Left ventricle myocardium inferior (tissue), 1 donor: ENCODE measurements around the gene RHBDF2. TPM values are rescaled to one million over a fixed set of nuclear protein-coding genes. Genes with fewer than 3 reads are reported as not detected.
"Not testable (repeated sequence)": the region's sequence is repeated elsewhere in the genome, so short reads cannot be mapped to it uniquely, and the experiment has no call there.

Source experiments
- DNase-seq: peaks from one replicate; pipeline ENCODE4 v3.0.0-alpha.2; 2020
- H3K27ac ChIP-seq: fragments of 200-600 bp; replicated peaks from 2 replicates; pipeline ENCODE4 v1.8.0; 2021
- H3K27me3 ChIP-seq: fragments of 200-600 bp; 2 replicates; pipeline ENCODE4 v1.8.0; 2021; ENCODE audit warnings: low read depth
- H3K36me3 ChIP-seq: fragments of 200-600 bp; 2 replicates; pipeline ENCODE4 v1.8.0; 2021
- H3K4me1 ChIP-seq: fragments of 200-600 bp; 2 replicates; pipeline ENCODE4 v1.8.0; 2021
- H3K4me3 ChIP-seq: fragments of 200-600 bp; 2 replicates; pipeline ENCODE4 v1.8.0; 2021; ENCODE audit warnings: mild to moderate bottlenecking, moderate library complexity
- H3K9me3 ChIP-seq: fragments of 200-600 bp; replicated peaks from 2 replicates; pipeline ENCODE4 v1.8.0; 2021
- CTCF ChIP-seq: fragments of 200-600 bp; IDR thresholded peaks from 2 replicates; pipeline ENCODE4 v1.8.0; 2021; ENCODE audit warnings: antibody characterized with exemption, mild to moderate bottlenecking, borderline replicate concordance
- intact Hi-C: fragments of 100-400 bp; cut with micrococcal nuclease; formaldehyde crosslinking; loops from one replicate; pipeline ENCODE4 v1.11.0; 2022
- total RNA-seq: library from RNA; stranded (reverse); fragmentation: NEBNext Ultra II Directional; extraction: Animal tissue kit (Norgen Biotek cat#: 25700); gene quantifications from one replicate; pipeline ENCODE4 v1.2.1, GENCODE V29; 2021
- donor health status: DM: no; HTN: yes; CAD: no; lungs with severe emphysema.

Gene RHBDF2
- total RNA-seq, 1 donor from 2014 or later = 13.8 TPM

GRCh38 chr17:76528528-76529223, 27.5 kb upstream of the RHBDF2 start:
- Histone ChIP-seq H3K9me3 (no peaks in the 10 kb centered on the region), H3K27ac (peak overlapping the region; percentile 98), H3K4me3 (peak overlapping the region; percentile 54), H3K27me3 (no peaks in the 10 kb centered on the region), H3K36me3 (no peaks in the 10 kb centered on the region), H3K4me1 (peaks cover 87% of the 10 kb centered on the region)
- no peak for TF ChIP-seq CTCF
- intact Hi-C loops = loop anchor here (10.0 kb wide), 1 partner anchor 146 kb away; no protein-coding TSS in a partner anchor
- peak; percentile 78 for DNase-seq

GRCh38 chr17:76528156-76528527, 26.9 kb upstream of the RHBDF2 start:
- TF ChIP-seq CTCF = no peak
- Histone ChIP-seq H3K36me3 (no peaks in the 10 kb centered on the region), H3K27ac (peak overlapping the region; percentile 98), H3K4me3 (peak overlapping the region; percentile 54), H3K9me3 (no peaks in the 10 kb centered on the region), H3K4me1 (peaks cover 87% of the 10 kb centered on the region), H3K27me3 (no peaks in the 10 kb centered on the region)
- DNase-seq = peak; percentile 35
- intact Hi-C loops = loop anchor here (10.0 kb wide), 1 partner anchor 147 kb away; no protein-coding TSS in a partner anchor

GRCh38 chr17:76527430-76528111, 26.3 kb upstream of the RHBDF2 start:
- Histone ChIP-seq H3K27me3 (no peaks in the 10 kb centered on the region), H3K27ac (peak overlapping the region; percentile 98), H3K9me3 (no peaks in the 10 kb centered on the region), H3K4me1 (peaks cover 87% of the 10 kb centered on the region), H3K4me3 (peak overlapping the region; percentile 54), H3K36me3 (no peaks in the 10 kb centered on the region)
- intact Hi-C loops = loop anchor here (10.0 kb wide), 1 partner anchor 147 kb away; no protein-coding TSS in a partner anchor
- TF ChIP-seq CTCF = peak; percentile 48
- DNase-seq = peak; percentile 73

- not testable (repeated sequence) for H3K27me3 ChIP-seq, H3K9me3 ChIP-seq, DNase-seq, H3K36me3 ChIP-seq
- peak overlapping the region; percentile 54 for H3K4me3 ChIP-seq
- intact Hi-C loops = loop anchor here (10.0 kb wide), 1 partner anchor 148 kb away; no protein-coding TSS in a partner anchor
- H3K27ac ChIP-seq = peak overlapping the region; percentile 98
- H3K4me1 ChIP-seq = peaks cover 81% of the 10 kb centered on the region
These were observed 25.8 kb upstream of the RHBDF2 start for GRCh38 chr17:76527016-76527415.

- not testable (repeated sequence) for H3K27me3 ChIP-seq, H3K9me3 ChIP-seq, H3K4me3 ChIP-seq, H3K36me3 ChIP-seq, DNase-seq
- Histone ChIP-seq H3K27ac (peak overlapping the region; percentile 81), H3K4me1 (peaks cover 66% of the 10 kb centered on the region)
- intact Hi-C loops = loop anchor here (2.0 to 10.0 kb wide), 2 partner anchors 21 to 149 kb away; no protein-coding TSS in a partner anchor
These were observed 24.2 kb upstream of the RHBDF2 start for GRCh38 chr17:76525513-76525833.

GRCh38 chr17:76524598-76525512, 23.6 kb upstream of the RHBDF2 start:
- Histone ChIP-seq H3K36me3 (no peaks in the 10 kb centered on the region), H3K27me3 (no peaks in the 10 kb centered on the region), H3K4me3 (no peak overlapping the region), H3K9me3 (no peaks in the 10 kb centered on the region), H3K4me1 (peaks cover 60% of the 10 kb centered on the region), H3K27ac (peak overlapping the region; percentile 81)
- intact Hi-C loops = loop anchor here (2.0 to 10.0 kb wide), 2 partner anchors 22 to 150 kb away; no protein-coding TSS in a partner anchor
- peak; percentile 81 for DNase-seq
- no peak for TF ChIP-seq CTCF
